ENCODE data around the gene PSMA3. TPM values are rescaled to one million over a fixed set of nuclear protein-coding genes. Genes with fewer than 3 reads are reported as not detected.

Gene PSMA3
- total RNA-seq, 1 donor from 2014 or later = 133 TPM

DNA sequence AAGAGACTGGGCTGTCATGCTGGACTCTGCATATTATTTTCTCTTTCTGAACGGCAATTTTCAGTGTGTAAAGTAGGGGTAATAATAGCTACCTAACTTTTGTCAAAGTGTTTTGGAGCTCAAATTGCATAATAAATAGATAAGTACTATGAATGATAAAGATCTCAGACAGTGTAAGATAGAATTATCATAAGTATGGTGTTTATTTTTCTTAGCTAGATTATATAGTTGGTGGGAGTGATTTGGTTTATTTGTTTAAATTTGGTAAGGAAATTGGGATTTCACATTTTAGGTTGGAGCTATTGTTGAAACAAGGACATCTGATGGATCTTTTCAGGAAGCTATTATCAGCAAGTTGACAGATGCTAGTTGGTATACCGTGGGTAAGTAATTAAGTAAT lies 61.1 kb downstream of the PSMA3 start:
- peaks cover 3% of the 10 kb centered on the region for H3K4me1 Mint-ChIP-seq
- H3K27ac Mint-ChIP-seq = no peak overlapping the region
- no peak for DNase-seq (ENCODE audit: low spot score in 2 of 2, unreplicated experiment in 2 of 2)
- H3K27me3 Mint-ChIP-seq (ENCODE audit: low read depth) = no peaks in the 10 kb centered on the region
- no peak overlapping the region for H3K4me3 Mint-ChIP-seq
- H3K9me3 Mint-ChIP-seq = no peaks in the 10 kb centered on the region
- peaks cover 33% of the 10 kb centered on the region for H3K36me3 Mint-ChIP-seq
- TF ChIP-seq, protein P1, sequence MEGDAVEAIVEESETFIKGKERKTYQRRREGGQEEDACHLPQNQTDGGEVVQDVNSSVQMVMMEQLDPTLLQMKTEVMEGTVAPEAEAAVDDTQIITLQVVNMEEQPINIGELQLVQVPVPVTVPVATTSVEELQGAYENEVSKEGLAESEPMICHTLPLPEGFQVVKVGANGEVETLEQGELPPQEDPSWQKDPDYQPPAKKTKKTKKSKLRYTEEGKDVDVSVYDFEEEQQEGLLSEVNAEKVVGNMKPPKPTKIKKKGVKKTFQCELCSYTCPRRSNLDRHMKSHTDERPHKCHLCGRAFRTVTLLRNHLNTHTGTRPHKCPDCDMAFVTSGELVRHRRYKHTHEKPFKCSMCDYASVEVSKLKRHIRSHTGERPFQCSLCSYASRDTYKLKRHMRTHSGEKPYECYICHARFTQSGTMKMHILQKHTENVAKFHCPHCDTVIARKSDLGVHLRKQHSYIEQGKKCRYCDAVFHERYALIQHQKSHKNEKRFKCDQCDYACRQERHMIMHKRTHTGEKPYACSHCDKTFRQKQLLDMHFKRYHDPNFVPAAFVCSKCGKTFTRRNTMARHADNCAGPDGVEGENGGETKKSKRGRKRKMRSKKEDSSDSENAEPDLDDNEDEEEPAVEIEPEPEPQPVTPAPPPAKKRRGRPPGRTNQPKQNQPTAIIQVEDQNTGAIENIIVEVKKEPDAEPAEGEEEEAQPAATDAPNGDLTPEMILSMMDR (IDR thresholded peaks at IDR 0.05; ENCODE audit: unreplicated experiment) = no peak

DNA sequence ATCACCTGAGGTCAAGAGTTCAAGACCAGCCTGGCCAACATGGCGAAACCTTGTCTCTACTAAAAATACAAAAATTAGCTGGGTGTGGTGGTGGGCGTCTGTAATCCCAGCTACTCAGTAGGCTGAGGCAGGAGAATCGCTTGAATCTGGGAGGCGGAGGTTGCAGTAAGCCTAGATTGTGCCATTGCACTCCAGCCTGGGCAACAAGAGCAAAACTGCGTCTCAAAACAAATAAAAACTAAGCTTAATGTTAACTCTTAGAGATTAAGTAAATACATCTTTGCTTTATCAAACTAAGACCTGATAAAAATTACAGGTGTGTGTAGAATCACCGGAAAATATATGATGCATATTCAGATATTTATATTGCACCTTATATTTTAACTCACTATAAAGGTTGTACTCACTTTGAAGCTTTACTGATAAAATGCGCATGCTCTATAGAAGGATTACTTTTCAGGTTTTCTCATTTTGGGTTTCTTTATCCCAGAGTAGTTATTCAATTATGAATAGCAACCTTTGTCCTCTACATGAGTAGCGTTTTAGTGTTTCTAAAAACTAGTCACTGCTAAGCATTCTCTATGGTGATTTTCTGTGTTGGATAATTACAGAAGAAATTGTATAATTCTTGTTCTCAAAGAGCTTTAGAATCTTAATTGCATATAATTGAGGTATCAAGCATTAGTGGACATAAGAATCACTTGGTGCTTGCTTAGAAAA lies 63.1 kb downstream of the PSMA3 start:
- H3K27me3 Mint-ChIP-seq (ENCODE audit: low read depth) = no peaks in the 10 kb centered on the region
- peaks cover 31% of the 10 kb centered on the region for H3K36me3 Mint-ChIP-seq
- peaks cover 2% of the 10 kb centered on the region for H3K4me1 Mint-ChIP-seq
- no peak overlapping the region for H3K27ac Mint-ChIP-seq
- no peak for DNase-seq (ENCODE audit: low spot score in 2 of 2, unreplicated experiment in 2 of 2)
- H3K4me3 Mint-ChIP-seq = no peak overlapping the region
- TF ChIP-seq, protein P1 (IDR thresholded peaks at IDR 0.05; ENCODE audit: unreplicated experiment) = no peak
- no peaks in the 10 kb centered on the region for H3K9me3 Mint-ChIP-seq

DNA sequence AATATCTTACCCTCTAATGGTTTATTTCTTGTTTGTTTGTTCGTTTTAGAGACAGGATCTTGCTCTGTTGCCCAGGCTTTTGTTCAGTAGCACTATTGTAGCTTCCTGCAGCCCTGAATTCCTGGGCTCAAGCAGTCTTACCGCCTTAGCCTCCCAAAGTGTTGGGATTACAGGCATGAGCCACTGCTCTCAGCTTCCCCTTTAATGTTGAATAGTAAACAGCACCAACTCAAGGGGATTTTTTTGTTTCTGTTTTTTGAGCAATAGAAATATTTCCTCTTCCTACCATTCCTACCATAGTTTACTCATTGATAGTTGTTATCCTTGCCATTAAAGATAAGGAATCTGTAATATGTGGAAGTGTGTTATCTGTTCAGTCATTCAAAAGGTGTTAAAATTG lies 64.4 kb downstream of the PSMA3 start:
- H3K36me3 Mint-ChIP-seq = peaks cover 25% of the 10 kb centered on the region
- H3K9me3 Mint-ChIP-seq = no peaks in the 10 kb centered on the region
- H3K4me1 Mint-ChIP-seq = peaks cover 2% of the 10 kb centered on the region
- DNase-seq (ENCODE audit: low spot score in 2 of 2, unreplicated experiment in 2 of 2) = no peak
- H3K27ac Mint-ChIP-seq = no peak overlapping the region
- no peak overlapping the region for H3K4me3 Mint-ChIP-seq
- no peaks in the 10 kb centered on the region for H3K27me3 Mint-ChIP-seq (ENCODE audit: low read depth)
- TF ChIP-seq, protein P1 (IDR thresholded peaks at IDR 0.05; ENCODE audit: unreplicated experiment) = no peak

DNA sequence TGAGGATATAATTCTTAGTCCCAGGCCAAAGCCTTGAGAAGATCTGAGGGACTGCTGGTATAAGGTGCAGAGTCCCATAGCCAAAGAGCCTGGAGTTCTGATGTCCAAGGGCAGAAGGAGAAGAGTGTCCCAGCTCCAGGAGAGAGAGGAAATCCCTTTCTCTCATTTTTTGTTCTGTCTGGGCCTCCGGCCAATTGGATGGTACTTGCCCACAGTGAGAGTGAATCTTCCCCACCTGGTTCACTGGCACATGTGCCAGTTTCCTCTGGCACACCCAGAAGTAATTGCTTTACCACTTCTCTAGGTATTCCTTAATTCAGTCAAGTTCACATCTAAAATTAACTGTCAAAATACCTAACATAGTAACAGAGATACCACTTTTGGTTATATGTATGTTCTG lies 69.1 kb downstream of the PSMA3 start:
- H3K4me1 Mint-ChIP-seq = no peaks in the 10 kb centered on the region
- TF ChIP-seq, protein P1 (IDR thresholded peaks at IDR 0.05; ENCODE audit: unreplicated experiment) = no peak
- no peaks in the 10 kb centered on the region for H3K9me3 Mint-ChIP-seq
- peaks cover 27% of the 10 kb centered on the region for H3K36me3 Mint-ChIP-seq
- no peak overlapping the region for H3K4me3 Mint-ChIP-seq
- DNase-seq (ENCODE audit: low spot score in 2 of 2, unreplicated experiment in 2 of 2) = no peak
- H3K27ac Mint-ChIP-seq = no peak overlapping the region
- H3K27me3 Mint-ChIP-seq (ENCODE audit: low read depth) = no peaks in the 10 kb centered on the region

DNA sequence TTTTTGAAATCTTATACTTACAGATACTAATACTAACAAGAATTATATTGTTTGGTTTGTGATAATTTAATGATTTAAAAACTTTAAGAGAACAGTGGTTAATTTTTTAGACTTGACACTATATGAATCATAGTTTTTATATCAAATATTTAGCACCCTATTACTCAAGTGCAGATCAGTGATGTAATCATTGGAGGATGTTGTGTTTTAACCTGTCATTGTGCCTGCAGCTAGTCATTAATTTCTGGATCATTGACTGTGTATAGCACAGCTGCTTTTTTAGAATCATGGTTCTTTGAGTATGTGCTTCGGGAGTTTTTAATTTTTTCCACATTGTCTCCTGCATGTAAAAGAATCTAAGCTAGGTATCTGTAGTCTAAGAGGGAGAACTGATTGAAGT lies 71.0 kb downstream of the PSMA3 start:
- no peak for DNase-seq (ENCODE audit: low spot score in 2 of 2, unreplicated experiment in 2 of 2)
- Mint-ChIP-seq H3K9me3 (no peaks in the 10 kb centered on the region), H3K27ac (no peak overlapping the region), H3K36me3 (peaks cover 24% of the 10 kb centered on the region), H3K4me3 (no peak overlapping the region), H3K27me3 (ENCODE audit: low read depth) (no peaks in the 10 kb centered on the region), H3K4me1 (no peaks in the 10 kb centered on the region)
- TF ChIP-seq, protein P1 (IDR thresholded peaks at IDR 0.05; ENCODE audit: unreplicated experiment) = no peak

Other genes with a start within 250 kb of the PSMA3 start
- 18.8 to 19.8 TPM (median 19.6 TPM) in 3 replicates for gene ARMH4, start 92.6 kb upstream of the PSMA3 start, total RNA-seq
- gene ACTR10, start 44.7 kb upstream of the PSMA3 start, total RNA-seq = 62.2 to 71.5 TPM (median 67.1 TPM) in 3 replicates
- gene ARID4A, start 53.7 kb downstream of the PSMA3 start, total RNA-seq = 28.1 to 35.5 TPM (median 32.9 TPM) in 3 replicates
- 0.47 TPM in 1 of 3 replicates, not detected in the others for gene TOMM20L, start 151.1 kb downstream of the PSMA3 start, total RNA-seq
- 40.5 to 43.9 TPM (median 40.8 TPM) in 3 replicates for gene TIMM9, start 182.7 kb downstream of the PSMA3 start, total RNA-seq
- 18.3 to 20.7 TPM (median 19.7 TPM) in 3 replicates for gene KIAA0586, start 182.9 kb downstream of the PSMA3 start, total RNA-seq

All from mesothelial cell of epicardium (in vitro differentiated cells).